Measurements from ENCODE around the gene BBS9. TPM values are rescaled to one million over a fixed set of nuclear protein-coding genes. Genes with fewer than 3 reads are reported as not detected.
"Not testable (repeated sequence)": the region's sequence is repeated elsewhere in the genome, so short reads cannot be mapped to it uniquely, and the experiment has no call there.

The BBS9 gene
- total RNA-seq, 2 experiments from 2014 or later = 8.9 to 10.1 TPM

- Mint-ChIP-seq H3K4me3 (no peak overlapping the region), H3K27ac (no peak overlapping the region)
- no peak for DNase-seq
Measured at GRCh38 chr7:33221390-33221789, 92.0 kb downstream of the BBS9 start.

GRCh38 chr7:33232632-33233145 lies 103.3 kb downstream of the BBS9 start:
- ChIA-PET POLR2A (no interaction called here), CTCF (no interaction called here)
- Mint-ChIP-seq H3K9me3 (no peaks in the 10 kb centered on the region), H3K36me3 (ENCODE audit: low read depth) (no peaks in the 10 kb centered on the region), H3K4me3 (no peak overlapping the region), H3K27ac (no peak overlapping the region), H3K27me3 (no peaks in the 10 kb centered on the region), H3K4me1 (no peaks in the 10 kb centered on the region)
- DNase-seq = no peak

More at GRCh38 chr7:33221390-33221789, 92.0 kb downstream of the BBS9 start:
- H3K9me3 Mint-ChIP-seq = no peaks in the 10 kb centered on the region
- H3K36me3 Mint-ChIP-seq (ENCODE audit: low read depth) = no peaks in the 10 kb centered on the region
- no peaks in the 10 kb centered on the region for H3K4me1 Mint-ChIP-seq
- ChIA-PET POLR2A (no interaction called here), CTCF (no interaction called here)
- H3K27me3 Mint-ChIP-seq = no peaks in the 10 kb centered on the region

GRCh38 chr7:33233659-33234058 lies 104.3 kb downstream of the BBS9 start:
- Mint-ChIP-seq H3K9me3 (no peaks in the 10 kb centered on the region), H3K4me3 (no peak overlapping the region), H3K27ac (no peak overlapping the region), H3K4me1 (no peaks in the 10 kb centered on the region), H3K27me3 (no peaks in the 10 kb centered on the region), H3K36me3 (ENCODE audit: low read depth) (no peaks in the 10 kb centered on the region)
- DNase-seq = no peak
- POLR2A ChIA-PET = no interaction called here
- CTCF ChIA-PET = no interaction called here

GRCh38 chr7:33237036-33237435 lies 107.7 kb downstream of the BBS9 start:
- Mint-ChIP-seq H3K4me3 (no peak overlapping the region), H3K9me3 (no peaks in the 10 kb centered on the region), H3K36me3 (ENCODE audit: low read depth) (no peaks in the 10 kb centered on the region), H3K4me1 (no peaks in the 10 kb centered on the region), H3K27me3 (no peaks in the 10 kb centered on the region), H3K27ac (no peak overlapping the region)
- no peak for DNase-seq
- POLR2A ChIA-PET = no interaction called here
- CTCF ChIA-PET = no interaction called here

- ChIA-PET CTCF (no interaction called here), POLR2A (no interaction called here)
- H3K27ac Mint-ChIP-seq = no peak overlapping the region
- H3K36me3 Mint-ChIP-seq (ENCODE audit: low read depth) = no peaks in the 10 kb centered on the region
- no peaks in the 10 kb centered on the region for H3K9me3 Mint-ChIP-seq
- no peak overlapping the region for H3K4me3 Mint-ChIP-seq
- H3K4me1 Mint-ChIP-seq = no peaks in the 10 kb centered on the region
- DNase-seq = no peak
- H3K27me3 Mint-ChIP-seq = no peaks in the 10 kb centered on the region
Measured at GRCh38 chr7:33243319-33243881, 114.0 kb downstream of the BBS9 start.

GRCh38 chr7:33248671-33249070 lies 119.3 kb downstream of the BBS9 start:
- CTCF ChIA-PET = no interaction called here
- Mint-ChIP-seq H3K4me1 (no peaks in the 10 kb centered on the region), H3K9me3 (peaks cover 5% of the 10 kb centered on the region), H3K4me3 (no peak overlapping the region), H3K36me3 (ENCODE audit: low read depth) (no peaks in the 10 kb centered on the region), H3K27ac (no peak overlapping the region), H3K27me3 (no peaks in the 10 kb centered on the region)
- no peak for DNase-seq
- POLR2A ChIA-PET = no interaction called here

- no peak overlapping the region for H3K4me3 Mint-ChIP-seq
- H3K4me1 Mint-ChIP-seq = no peaks in the 10 kb centered on the region
- H3K27me3 Mint-ChIP-seq = no peaks in the 10 kb centered on the region
- no peak overlapping the region for H3K27ac Mint-ChIP-seq
- ChIA-PET CTCF (no interaction called here), POLR2A (no interaction called here)
- H3K36me3 Mint-ChIP-seq (ENCODE audit: low read depth) = no peaks in the 10 kb centered on the region
- DNase-seq = no peak
- H3K9me3 Mint-ChIP-seq = peaks cover 5% of the 10 kb centered on the region
Measured at GRCh38 chr7:33250421-33250871, 121.1 kb downstream of the BBS9 start.

- no peaks in the 10 kb centered on the region for H3K36me3 Mint-ChIP-seq (ENCODE audit: low read depth)
- H3K27me3 Mint-ChIP-seq = no peaks in the 10 kb centered on the region
- H3K27ac Mint-ChIP-seq = no peak overlapping the region
- peaks cover 5% of the 10 kb centered on the region for H3K9me3 Mint-ChIP-seq
- no peak overlapping the region for H3K4me3 Mint-ChIP-seq
- ChIA-PET POLR2A (no interaction called here), CTCF (interaction anchor here (1.0 kb wide), 1 partner anchor 13 kb away, joined by 4 read pairs; no protein-coding TSS in a partner anchor)
- no peaks in the 10 kb centered on the region for H3K4me1 Mint-ChIP-seq
- no peak for DNase-seq
Measured at GRCh38 chr7:33251301-33251700, 121.9 kb downstream of the BBS9 start.

- Mint-ChIP-seq H3K9me3 (no peaks in the 10 kb centered on the region), H3K4me3 (no peak overlapping the region), H3K36me3 (ENCODE audit: low read depth) (no peaks in the 10 kb centered on the region), H3K4me1 (peaks cover 10% of the 10 kb centered on the region), H3K27me3 (no peaks in the 10 kb centered on the region), H3K27ac (no peak overlapping the region)
- no peak for DNase-seq
- ChIA-PET CTCF (no interaction called here), POLR2A (no interaction called here)
Measured at GRCh38 chr7:33258491-33258951, 129.2 kb downstream of the BBS9 start.

GRCh38 chr7:33261585-33261984 lies 132.2 kb downstream of the BBS9 start:
- ChIA-PET CTCF (no interaction called here), POLR2A (no interaction called here)
- Mint-ChIP-seq H3K27ac (no peak overlapping the region), H3K27me3 (no peaks in the 10 kb centered on the region), H3K4me1 (peaks cover 10% of the 10 kb centered on the region), H3K4me3 (no peak overlapping the region), H3K36me3 (ENCODE audit: low read depth) (no peaks in the 10 kb centered on the region), H3K9me3 (no peaks in the 10 kb centered on the region)
- DNase-seq = no peak

GRCh38 chr7:33262476-33262875 lies 133.1 kb downstream of the BBS9 start:
- DNase-seq = no peak
- Mint-ChIP-seq H3K27me3 (no peaks in the 10 kb centered on the region), H3K9me3 (no peaks in the 10 kb centered on the region), H3K4me1 (peaks cover 10% of the 10 kb centered on the region), H3K4me3 (no peak overlapping the region), H3K27ac (no peak overlapping the region), H3K36me3 (ENCODE audit: low read depth) (no peaks in the 10 kb centered on the region)
- ChIA-PET CTCF (no interaction called here), POLR2A (interaction anchor here (0.5 kb wide), 1 partner anchor 962 kb away, joined by 4 read pairs; no protein-coding TSS in a partner anchor)

- H3K4me1 Mint-ChIP-seq; H3K36me3 Mint-ChIP-seq (ENCODE audit: low read depth); H3K4me3 Mint-ChIP-seq; CTCF ChIA-PET; H3K27me3 Mint-ChIP-seq; H3K27ac Mint-ChIP-seq; POLR2A ChIA-PET; DNase-seq: not testable (repeated sequence)
- H3K9me3 Mint-ChIP-seq = peaks cover 14% of the 10 kb centered on the region
Measured at GRCh38 chr7:33271839-33272371, 142.5 kb downstream of the BBS9 start.

- no peaks in the 10 kb centered on the region for H3K36me3 Mint-ChIP-seq (ENCODE audit: low read depth)
- DNase-seq = no peak
- H3K4me1 Mint-ChIP-seq = no peaks in the 10 kb centered on the region
- ChIA-PET CTCF (no interaction called here), POLR2A (no interaction called here)
- no peak overlapping the region for H3K4me3 Mint-ChIP-seq
- peaks cover 23% of the 10 kb centered on the region for H3K9me3 Mint-ChIP-seq
- H3K27ac Mint-ChIP-seq = no peak overlapping the region
- H3K27me3 Mint-ChIP-seq = no peaks in the 10 kb centered on the region
Measured at GRCh38 chr7:33273356-33273755, 144.0 kb downstream of the BBS9 start.

GRCh38 chr7:33276325-33276724 lies 147.0 kb downstream of the BBS9 start:
- no peaks in the 10 kb centered on the region for H3K4me1 Mint-ChIP-seq
- POLR2A ChIA-PET = no interaction called here
- no peak overlapping the region for H3K4me3 Mint-ChIP-seq
- no peak overlapping the region for H3K27ac Mint-ChIP-seq
- CTCF ChIA-PET = no interaction called here
- peaks cover 23% of the 10 kb centered on the region for H3K9me3 Mint-ChIP-seq
- H3K36me3 Mint-ChIP-seq (ENCODE audit: low read depth) = peaks cover 2% of the 10 kb centered on the region
- no peaks in the 10 kb centered on the region for H3K27me3 Mint-ChIP-seq
- no peak for DNase-seq

Data from activated CD4-positive, alpha-beta T cell treated with anti-CD3 and anti-CD28 coated beads, Interleukin-2, amount 10 ng/mL, durations not matched to agents 7 days and 5 days (primary cell).